Stimulated activated CD4-positive, alpha-beta T cell treated with anti-CD3 and anti-CD28 coated beads, TNF-alpha, amount 100 ng/mL, for 1 hour (primary cell): ENCODE data around the gene JAKMIP1.

Experiments
- DNase-seq, 3 donors: peaks; one replicate each; pipeline ENCODE4 v3.0.0-alpha.2; 2020; ENCODE audit warnings: low read depth in 3 of 3, low spot score in 1 of 3

The JAKMIP1 gene

DNA sequence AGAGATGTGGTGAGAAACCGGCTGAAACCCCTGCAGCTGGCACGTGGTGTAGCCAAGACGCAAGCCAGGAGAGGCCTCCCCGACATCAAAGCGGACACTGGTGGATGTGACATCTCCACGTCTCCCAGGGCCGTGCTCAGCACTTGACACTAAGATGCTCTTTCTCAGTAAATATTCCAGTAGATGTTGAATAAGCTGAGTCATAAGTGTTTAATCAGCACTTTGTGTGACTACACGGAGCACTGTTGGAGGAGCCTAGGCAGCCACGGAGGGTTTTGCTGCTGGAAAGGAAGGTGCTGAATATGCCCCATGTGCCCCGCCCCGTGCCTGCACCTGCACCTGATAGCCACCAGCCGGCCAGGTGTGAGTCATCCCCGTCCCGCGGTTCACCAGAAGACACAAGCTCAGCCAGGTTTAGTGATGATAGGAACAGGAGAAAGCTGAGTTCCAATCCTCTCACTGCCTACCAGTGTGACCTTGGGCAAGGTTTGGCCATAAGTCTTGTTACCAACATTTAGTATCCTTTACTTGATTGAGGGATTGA is 153.1 kb downstream of the JAKMIP1 start:
- DNase-seq, result no peak

GRCh38 chr4:6046526-6047129 is 153.7 kb downstream of the JAKMIP1 start:
- DNase-seq, result no peak

GRCh38 chr4:6044805-6045204 is 155.5 kb downstream of the JAKMIP1 start:
- no peak for DNase-seq

GRCh38 chr4:6044276-6044675 is 156.1 kb downstream of the JAKMIP1 start:
- no peak for DNase-seq

GRCh38 chr4:6043843-6044242 is 156.5 kb downstream of the JAKMIP1 start:
- DNase-seq, result no peak

GRCh38 chr4:6043188-6043587 is 157.2 kb downstream of the JAKMIP1 start:
- no peak for DNase-seq

GRCh38 chr4:6042293-6043063 is 157.9 kb downstream of the JAKMIP1 start:
- DNase-seq, result no peak

GRCh38 chr4:6041800-6042199 is 158.5 kb downstream of the JAKMIP1 start:
- no peak for DNase-seq

DNA sequence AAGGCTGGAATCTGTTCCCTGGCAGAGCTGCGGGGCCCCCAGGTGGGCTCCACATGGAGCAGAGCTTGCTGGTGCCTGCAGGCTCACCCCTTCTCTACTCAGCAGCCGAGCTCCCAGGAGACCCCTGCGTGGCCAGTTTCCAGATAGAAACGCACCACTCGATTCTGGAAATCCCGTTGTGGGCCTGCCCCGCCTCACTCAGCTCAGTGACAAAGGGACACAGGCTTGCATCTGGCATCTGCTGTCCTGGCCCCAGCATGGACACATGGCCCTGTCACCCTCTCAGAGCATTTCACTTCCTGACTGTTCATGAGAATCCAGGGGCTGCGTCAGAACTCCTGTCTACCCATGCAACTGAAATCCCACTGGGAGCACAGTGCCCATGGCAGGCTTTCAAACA is 161.6 kb downstream of the JAKMIP1 start:
- DNase-seq, result no peak

DNA sequence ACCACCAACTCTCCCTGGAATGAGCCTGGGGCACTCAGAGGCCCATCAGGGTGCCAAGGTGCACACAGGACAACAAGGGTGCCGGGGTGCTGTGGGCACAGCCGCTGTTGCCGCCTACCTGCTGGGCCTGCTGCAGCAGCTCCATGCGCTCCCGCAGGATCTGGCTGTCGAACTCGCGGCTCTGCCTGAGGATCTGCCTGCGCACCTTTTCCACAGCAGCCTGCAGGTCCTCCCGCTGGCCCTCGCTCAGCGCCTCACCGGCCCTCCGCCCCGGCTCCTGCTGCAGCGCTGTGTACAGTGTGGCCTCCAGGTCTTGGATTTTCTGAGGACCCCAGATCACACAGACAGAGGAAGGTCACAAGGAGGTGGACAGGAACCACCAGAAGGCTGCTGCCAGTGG is 164.6 kb downstream of the JAKMIP1 start:
- no peak for DNase-seq

DNA sequence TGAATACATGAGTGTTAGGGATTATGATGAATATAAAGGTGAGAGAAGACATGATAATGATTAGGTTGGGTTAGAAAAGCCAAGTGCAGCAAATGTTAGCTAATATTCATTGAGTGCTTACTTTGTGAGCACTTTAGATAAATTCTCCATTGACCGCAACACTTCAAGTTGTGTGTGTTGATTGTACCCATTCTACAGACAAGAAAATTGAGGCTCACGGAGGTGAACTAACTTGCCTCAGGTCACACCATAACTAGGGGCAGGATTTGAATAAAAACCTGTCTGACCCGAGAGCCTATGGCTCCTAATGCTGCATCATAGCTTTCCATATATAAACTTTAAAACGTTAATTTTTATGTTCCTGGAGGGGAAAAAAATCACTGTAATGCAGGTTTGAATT is 167.0 kb downstream of the JAKMIP1 start:
- no peak for DNase-seq

- DNase-seq, result no peak
Observed at GRCh38 chr4:6032249-6033244, 167.8 kb downstream of the JAKMIP1 start.

- DNase-seq, result no peak
Observed at GRCh38 chr4:6031846-6032245, 168.5 kb downstream of the JAKMIP1 start.

GRCh38 chr4:6030679-6031078 is 169.7 kb downstream of the JAKMIP1 start:
- DNase-seq, result no peak

DNA sequence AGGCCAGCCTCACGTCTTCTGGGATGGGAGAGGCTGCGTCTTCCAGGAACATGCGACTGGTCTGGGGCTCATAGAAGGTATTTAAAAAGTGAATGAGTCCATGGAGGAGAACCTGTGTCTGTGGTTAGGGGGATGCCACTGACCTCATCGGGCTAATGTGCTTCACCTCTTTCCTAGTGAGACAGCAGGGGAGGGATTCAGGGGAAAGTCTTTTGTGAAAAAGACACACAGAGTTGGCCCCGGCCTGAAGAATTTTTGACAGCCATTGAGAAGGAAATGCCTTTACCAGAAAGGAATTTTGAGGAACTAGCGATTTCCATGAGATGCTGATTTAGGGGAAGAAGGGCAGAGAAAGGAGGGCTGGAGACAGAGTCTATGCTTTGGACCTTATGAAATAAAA is 171.1 kb downstream of the JAKMIP1 start:
- no peak for DNase-seq

- DNase-seq, result no peak
Observed at GRCh38 chr4:6028168-6028567, 172.2 kb downstream of the JAKMIP1 start.

GRCh38 chr4:6027392-6027791 is 173.0 kb downstream of the JAKMIP1 start:
- DNase-seq, result no peak

- no peak for DNase-seq
Observed at GRCh38 chr4:6024313-6024960, 175.9 kb downstream of the JAKMIP1 start.

DNA sequence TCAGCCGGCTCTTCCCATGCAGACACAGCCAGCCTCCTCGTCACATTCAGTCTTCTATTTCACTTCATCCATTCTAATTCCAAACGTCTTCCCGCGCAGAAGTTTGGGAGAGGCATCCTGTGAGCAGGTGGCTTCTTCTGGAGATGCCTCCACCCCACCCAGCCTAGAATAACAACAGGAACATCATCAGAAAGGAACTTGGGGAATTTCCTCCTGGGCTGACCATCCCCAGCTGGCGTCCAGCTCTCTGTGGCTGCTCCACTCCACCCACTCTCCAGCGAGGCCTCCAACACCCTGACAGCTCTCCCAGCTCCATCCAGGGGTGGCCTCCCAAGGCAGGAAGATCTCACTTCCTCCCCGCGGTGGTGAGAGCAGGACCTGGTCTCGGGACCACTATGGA is 176.6 kb downstream of the JAKMIP1 start:
- no peak for DNase-seq

DNA sequence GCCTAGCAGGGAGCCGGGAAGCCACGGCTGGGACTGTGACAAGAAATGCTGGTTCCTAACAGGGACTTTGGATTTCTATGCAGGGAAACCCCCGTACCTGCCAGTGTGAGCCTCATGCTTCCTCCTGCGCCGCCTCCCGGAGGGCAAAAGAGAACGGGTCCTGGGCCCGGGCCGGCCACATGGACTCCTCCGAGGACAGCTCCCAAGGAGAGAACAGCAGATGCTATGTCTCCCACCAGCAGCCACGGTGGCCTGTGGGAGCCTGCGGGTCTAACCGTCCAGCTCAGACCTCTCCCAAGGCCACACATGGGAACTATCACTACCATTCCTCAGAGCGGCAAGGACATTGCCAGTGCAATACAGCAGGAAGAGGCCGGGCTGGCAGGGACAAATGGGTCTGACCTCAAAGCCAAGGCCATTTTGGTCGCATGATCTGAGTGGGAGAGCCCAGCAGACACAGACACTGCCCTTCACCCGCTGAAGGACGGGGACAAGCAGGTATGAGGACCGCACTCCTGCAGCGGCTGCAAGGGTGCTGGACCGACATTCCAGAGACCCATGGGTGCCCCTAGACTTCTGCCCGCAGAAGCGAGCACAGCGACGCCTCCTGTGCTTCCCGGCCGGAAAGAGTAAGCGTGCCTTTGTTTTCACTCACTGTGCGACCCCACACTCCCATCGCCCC is 177.6 kb downstream of the JAKMIP1 start:
- no peak for DNase-seq
